GM20000 (cell line): ENCODE results near the gene EFTUD2.
A peak's percentile ranks its signal among the peaks of the same experiment; 100 is the strongest.

Source experiments
- DNase-seq: peaks from one replicate; pipeline ENCODE4 v3.0.0; 2012; ENCODE audit warnings: low spot score
- TF ChIP-seq, protein P1 (sequence below): IDR thresholded peaks from 2 replicates; pipeline ENCODE4 v1.5.1; 2012; ENCODE audit warnings: mild to moderate bottlenecking, control low read depth; ENCODE audit errors: extremely low read depth, missing control alignments

EFTUD2 gene

DNA sequence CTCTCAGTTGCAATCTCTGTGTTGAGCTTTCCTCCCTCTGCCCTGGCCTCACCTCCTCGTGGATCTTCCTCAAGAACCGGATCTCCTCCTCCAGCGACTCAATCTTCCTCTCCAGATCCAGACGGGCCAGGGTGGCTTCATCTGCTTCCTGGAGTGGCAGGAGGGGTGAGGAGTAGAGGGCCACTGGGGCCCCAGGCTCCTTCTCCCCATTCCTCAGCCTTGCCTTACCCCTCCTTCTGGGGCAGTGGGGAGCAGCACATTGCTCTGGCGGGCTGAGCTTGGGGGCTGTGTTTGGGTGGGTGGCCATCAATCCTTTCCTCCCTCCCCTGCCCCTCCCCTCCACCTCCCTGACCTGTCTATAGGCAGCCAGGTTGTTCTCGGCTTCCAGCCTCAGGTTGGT is 14.4 kb upstream of the EFTUD2 start:
- no peak for DNase-seq
- TF ChIP-seq, protein P1, sequence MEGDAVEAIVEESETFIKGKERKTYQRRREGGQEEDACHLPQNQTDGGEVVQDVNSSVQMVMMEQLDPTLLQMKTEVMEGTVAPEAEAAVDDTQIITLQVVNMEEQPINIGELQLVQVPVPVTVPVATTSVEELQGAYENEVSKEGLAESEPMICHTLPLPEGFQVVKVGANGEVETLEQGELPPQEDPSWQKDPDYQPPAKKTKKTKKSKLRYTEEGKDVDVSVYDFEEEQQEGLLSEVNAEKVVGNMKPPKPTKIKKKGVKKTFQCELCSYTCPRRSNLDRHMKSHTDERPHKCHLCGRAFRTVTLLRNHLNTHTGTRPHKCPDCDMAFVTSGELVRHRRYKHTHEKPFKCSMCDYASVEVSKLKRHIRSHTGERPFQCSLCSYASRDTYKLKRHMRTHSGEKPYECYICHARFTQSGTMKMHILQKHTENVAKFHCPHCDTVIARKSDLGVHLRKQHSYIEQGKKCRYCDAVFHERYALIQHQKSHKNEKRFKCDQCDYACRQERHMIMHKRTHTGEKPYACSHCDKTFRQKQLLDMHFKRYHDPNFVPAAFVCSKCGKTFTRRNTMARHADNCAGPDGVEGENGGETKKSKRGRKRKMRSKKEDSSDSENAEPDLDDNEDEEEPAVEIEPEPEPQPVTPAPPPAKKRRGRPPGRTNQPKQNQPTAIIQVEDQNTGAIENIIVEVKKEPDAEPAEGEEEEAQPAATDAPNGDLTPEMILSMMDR: no peak

DNA sequence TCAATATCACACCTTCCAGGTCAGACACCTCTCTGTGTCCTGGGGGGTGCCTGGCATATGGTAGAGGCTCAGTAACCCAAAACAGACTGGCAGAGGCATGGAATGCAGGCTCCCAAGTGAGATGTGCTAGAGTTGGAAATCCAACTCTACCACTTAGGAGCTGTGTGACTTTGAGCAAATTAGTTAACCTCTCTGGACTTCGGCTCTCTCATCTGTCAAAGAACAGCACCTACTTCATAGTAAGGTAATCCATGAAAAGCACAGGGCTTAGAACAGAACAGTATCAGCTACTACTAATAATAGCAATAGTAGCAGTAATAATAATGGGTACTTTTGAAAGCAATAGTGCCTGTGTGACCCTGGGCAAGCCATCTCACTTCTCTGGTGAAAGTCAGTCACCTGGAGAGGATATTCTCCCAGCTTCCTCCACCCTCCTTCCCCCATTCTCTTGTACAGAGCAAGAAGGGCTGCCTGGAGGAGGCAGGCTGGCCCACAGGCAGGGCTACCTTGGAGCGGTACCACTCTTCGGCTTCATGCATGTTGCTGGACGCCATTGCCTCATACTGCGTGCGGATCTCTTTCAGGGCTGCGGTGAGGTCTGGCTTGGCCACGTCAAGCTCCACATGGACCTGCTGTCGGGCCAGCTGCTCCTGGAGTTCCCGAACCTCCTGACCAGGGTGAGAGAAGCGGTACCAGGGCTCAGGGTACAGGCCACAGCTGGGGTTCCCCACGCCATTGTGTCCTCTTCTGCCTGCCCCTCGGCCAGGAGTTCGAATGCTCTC is 13.7 kb upstream of the EFTUD2 start:
- TF ChIP-seq, protein P1: no peak
- no peak for DNase-seq

DNA sequence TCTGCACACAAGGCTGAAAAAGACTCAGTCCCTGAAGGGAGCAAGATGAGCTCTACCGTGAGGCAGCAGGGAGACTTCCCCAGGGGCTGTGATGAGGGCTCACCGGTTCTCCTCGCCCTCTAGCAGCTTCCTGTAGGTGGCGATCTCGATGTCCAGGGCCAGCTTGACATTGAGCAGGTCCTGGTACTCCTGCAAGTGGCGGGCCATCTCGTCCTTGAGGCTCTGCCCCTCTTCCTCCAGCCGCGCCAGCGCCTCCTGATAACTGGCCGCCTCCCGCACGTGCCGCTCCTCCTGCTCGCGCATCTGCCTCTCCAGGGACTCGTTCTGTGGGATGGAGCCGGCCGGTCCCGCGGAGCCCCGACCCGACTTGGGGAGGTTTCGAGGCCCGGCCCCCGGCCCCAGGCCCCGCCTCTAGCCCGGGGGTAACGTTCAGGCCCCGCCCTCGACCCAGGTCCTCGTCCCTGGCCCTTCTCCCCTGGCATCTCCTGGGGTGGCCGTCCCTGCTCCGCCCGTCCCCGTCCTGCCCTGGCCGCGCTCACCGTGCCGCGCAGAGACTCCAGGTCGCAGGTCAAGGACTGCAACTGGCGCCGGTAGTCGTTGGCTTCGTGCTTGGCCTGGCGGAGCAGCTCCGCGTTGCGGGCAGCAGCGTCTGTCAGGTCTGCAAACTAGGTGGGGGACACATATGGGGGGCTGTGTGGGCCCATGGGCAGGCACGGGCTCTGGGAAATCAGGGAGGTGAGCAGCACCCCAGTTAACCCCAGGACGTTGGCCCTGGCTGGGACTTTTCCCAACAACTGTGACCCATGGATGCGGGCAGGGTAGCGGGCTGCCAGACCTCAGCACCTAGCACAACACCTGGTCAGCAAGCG is 12.1 kb upstream of the EFTUD2 start:
- TF ChIP-seq, protein P1: peak; percentile 69
- DNase-seq: peak; percentile 71

DNA sequence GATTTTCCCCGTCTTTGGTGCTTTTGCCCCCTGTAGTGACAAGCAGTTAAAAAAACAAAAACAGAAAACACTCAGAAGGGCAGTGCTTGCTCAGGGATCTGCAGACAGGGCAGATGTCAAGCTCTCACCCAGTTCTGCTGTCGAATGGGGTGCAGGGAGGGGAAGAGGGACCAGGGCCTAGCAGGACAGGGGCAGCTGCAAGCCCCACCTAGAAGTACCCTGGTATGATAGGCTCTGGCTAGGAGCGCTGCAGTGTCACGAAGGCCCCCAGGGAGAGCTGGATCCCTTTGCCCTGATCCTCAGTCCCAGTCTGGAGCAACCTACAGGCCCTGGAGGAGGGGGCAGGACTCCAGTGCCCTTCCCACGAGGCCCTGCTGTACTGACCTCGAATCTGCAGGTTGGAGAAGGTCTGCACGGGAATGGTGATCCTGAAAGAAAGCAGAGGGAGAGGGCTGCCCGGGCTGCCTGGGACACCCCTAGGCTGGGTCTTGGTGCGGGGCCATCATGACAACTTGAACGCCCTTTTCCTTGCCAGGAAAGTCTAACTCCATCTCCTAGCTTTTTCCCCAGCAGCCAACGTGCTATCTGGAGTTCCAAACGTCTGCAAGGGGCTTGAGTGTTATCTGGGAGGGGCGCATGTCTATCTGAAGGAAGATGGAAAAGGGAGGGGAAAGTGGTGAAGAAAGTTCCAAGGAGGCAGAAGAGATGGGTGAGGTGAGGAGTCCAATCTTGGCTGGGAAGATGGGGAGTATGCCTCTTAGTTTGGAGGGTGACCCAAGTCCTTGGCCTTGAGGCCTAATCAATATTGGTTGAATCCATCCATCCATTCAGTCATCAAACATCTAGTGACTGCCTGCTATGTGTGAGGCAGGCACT is 11.2 kb upstream of the EFTUD2 start:
- no peak for DNase-seq
- TF ChIP-seq, protein P1: no peak

DNA sequence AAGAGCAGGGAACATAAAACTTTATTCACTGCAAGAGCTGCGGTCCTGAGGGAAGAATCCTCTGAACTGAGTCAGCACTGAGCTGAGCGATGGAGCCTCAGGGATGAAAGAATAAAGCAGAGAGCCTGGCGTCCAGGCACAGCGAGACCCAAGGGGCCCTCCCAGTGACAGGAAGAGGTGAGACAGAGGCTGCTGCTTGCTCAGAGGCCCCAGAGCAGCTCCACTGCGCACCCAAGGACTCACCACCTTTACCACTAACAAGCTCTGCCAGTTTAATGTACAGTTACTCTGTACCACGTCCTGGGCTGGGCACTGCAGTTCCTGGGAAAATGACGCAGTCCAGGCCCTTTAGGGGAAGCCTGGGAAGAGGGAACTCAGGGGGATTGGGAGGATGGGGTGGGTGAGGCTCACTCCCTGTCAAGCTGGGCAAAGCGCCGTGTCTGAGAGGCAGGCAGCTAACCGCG is 10.5 kb upstream of the EFTUD2 start:
- TF ChIP-seq, protein P1: no peak
- DNase-seq: no peak

DNA sequence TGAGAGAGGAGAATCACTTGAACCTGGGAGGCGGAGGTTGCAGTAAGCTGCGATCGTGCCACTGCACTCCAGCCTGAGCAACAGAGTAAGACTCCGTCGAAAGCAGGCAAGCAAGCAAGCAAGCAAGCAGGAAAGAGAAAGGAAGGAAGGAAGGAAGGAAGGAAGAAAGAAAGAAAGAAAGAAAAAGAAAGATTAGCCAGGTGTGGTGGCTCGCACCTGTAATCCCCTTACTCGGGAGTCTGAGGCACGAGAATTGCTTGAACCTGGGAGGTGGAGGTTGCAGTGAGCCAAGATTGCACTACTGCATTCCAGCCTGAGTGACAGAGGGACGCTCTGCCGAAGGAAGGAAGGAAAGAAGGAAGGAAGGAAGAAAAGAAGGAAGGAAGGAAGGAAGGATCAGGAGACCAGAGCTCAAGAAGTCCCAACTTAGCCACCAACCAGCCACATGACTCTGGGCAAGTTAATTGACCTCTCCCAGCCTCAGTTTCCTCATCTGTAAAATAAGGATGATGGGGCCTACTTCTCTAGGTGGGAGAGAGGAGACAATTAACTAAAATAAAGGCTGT is 9.6 kb upstream of the EFTUD2 start:
- DNase-seq: no peak
- TF ChIP-seq, protein P1: no peak
